KMS-11 (cell line): ENCODE results near the gene ACVR1.

ENCODE experiments used
- H2AFZ ChIP-seq: fragments of 200-600 bp; sonication (generic); 2 replicates; pipeline ENCODE4 v1.6.1; 2016; ENCODE audit warnings: antibody characterized with exemption, mixed run types, low read depth
- H3K27ac ChIP-seq: fragments of 200-600 bp; sonication (generic); 2 replicates; pipeline ENCODE4 v1.6.1; 2016; ENCODE audit warnings: mild to moderate bottlenecking, mixed run types
- H3K27me3 ChIP-seq: fragments of 200-600 bp; sonication (generic); 2 replicates; pipeline ENCODE4 v1.6.1; 2017; ENCODE audit warnings: mild to moderate bottlenecking, low read depth, mixed run types, moderate library complexity; ENCODE audit not compliant: insufficient read depth
- H3K36me3 ChIP-seq: fragments of 200-600 bp; sonication (generic); 2 replicates; pipeline ENCODE4 v1.6.1; 2017; ENCODE audit warnings: mild to moderate bottlenecking, mixed run types; ENCODE audit not compliant: insufficient read depth
- H3K4me1 ChIP-seq: fragments of 200-600 bp; sonication (generic); 2 replicates; pipeline ENCODE4 v1.6.1; 2016; ENCODE audit warnings: mild to moderate bottlenecking, low read depth, mixed run types; ENCODE audit not compliant: poor library complexity, severe bottlenecking
- H3K4me2 ChIP-seq: fragments of 200-600 bp; sonication (generic); 2 replicates; pipeline ENCODE4 v1.7.0; 2016; ENCODE audit warnings: mild to moderate bottlenecking, mixed run types
- H3K4me3 ChIP-seq: fragments of 200-600 bp; sonication (generic); IDR thresholded peaks from 2 replicates; pipeline ENCODE4 v1.6.1; 2017; ENCODE audit warnings: low read depth, low read length, mixed read lengths; ENCODE audit not compliant: insufficient read depth
- H3K79me2 ChIP-seq: fragments of 200-600 bp; sonication (generic); 2 replicates; pipeline ENCODE4 v1.6.1; 2016; ENCODE audit warnings: low read depth, mixed run types; ENCODE audit not compliant: insufficient read depth
- H3K9ac ChIP-seq: fragments of 200-600 bp; sonication (generic); 2 replicates; pipeline ENCODE4 v1.6.1; 2016; ENCODE audit warnings: mild to moderate bottlenecking, mixed run types
- H4K20me1 ChIP-seq: fragments of 200-600 bp; sonication (generic); 2 replicates; pipeline ENCODE4 v1.6.1; 2016; ENCODE audit warnings: mild to moderate bottlenecking, mixed run types; ENCODE audit not compliant: insufficient read depth
- CTCF ChIP-seq: fragments of 200-600 bp; sonication (generic); conservative IDR thresholded peaks from 2 replicates; pipeline ENCODE4 v1.6.1; 2017; ENCODE audit warnings: low read depth, mild to moderate bottlenecking, antibody characterized with exemption, low read length, moderate library complexity, mixed read lengths

The ACVR1 gene

GRCh38 chr2:157803476-157803875 lies 72.7 kb downstream of the ACVR1 start:
- Histone ChIP-seq H3K4me1 (no peaks in the 10 kb centered on the region), H2AFZ (no peak overlapping the region), H3K4me2 (no peak overlapping the region), H3K27me3 (no peaks in the 10 kb centered on the region), H3K9ac (no peak overlapping the region), H3K27ac (no peak overlapping the region), H3K36me3 (no peaks in the 10 kb centered on the region), H4K20me1 (no peaks in the 10 kb centered on the region), H3K4me3 (no peak overlapping the region), H3K79me2 (no peaks in the 10 kb centered on the region)
- no peak for TF ChIP-seq CTCF

- no peaks in the 10 kb centered on the region for H3K27me3 ChIP-seq
- no peaks in the 10 kb centered on the region for H3K79me2 ChIP-seq
- no peak overlapping the region for H3K9ac ChIP-seq
- no peaks in the 10 kb centered on the region for H3K36me3 ChIP-seq
- TF ChIP-seq CTCF: no peak
- no peak overlapping the region for H3K4me2 ChIP-seq
- no peaks in the 10 kb centered on the region for H4K20me1 ChIP-seq
- H2AFZ ChIP-seq: no peak overlapping the region
- no peak overlapping the region for H3K4me3 ChIP-seq
- no peaks in the 10 kb centered on the region for H3K4me1 ChIP-seq
- no peak overlapping the region for H3K27ac ChIP-seq
Measured at GRCh38 chr2:157800838-157801495, 75.2 kb downstream of the ACVR1 start.

- H3K27me3 ChIP-seq: no peaks in the 10 kb centered on the region
- H4K20me1 ChIP-seq: no peaks in the 10 kb centered on the region
- H3K36me3 ChIP-seq: no peaks in the 10 kb centered on the region
- H3K4me2 ChIP-seq: no peak overlapping the region
- no peak overlapping the region for H2AFZ ChIP-seq
- H3K9ac ChIP-seq: no peak overlapping the region
- H3K27ac ChIP-seq: no peak overlapping the region
- no peaks in the 10 kb centered on the region for H3K79me2 ChIP-seq
- 0 out of 2 replicates have a peak, but pooled peaks have one; percentile 15 for TF ChIP-seq CTCF
- no peaks in the 10 kb centered on the region for H3K4me1 ChIP-seq
- no peak overlapping the region for H3K4me3 ChIP-seq
Measured at GRCh38 chr2:157793053-157793612, 83.0 kb downstream of the ACVR1 start.

GRCh38 chr2:157792335-157793052 lies 83.6 kb downstream of the ACVR1 start:
- no peaks in the 10 kb centered on the region for H3K36me3 ChIP-seq
- H3K27ac ChIP-seq: no peak overlapping the region
- TF ChIP-seq CTCF: no peak

More at GRCh38 chr2:157792335-157793052, 83.6 kb downstream of the ACVR1 start:
- no peaks in the 10 kb centered on the region for H3K4me1 ChIP-seq
- no peak overlapping the region for H3K9ac ChIP-seq
- H3K4me2 ChIP-seq: no peak overlapping the region
- no peaks in the 10 kb centered on the region for H4K20me1 ChIP-seq
- no peak overlapping the region for H2AFZ ChIP-seq
- no peaks in the 10 kb centered on the region for H3K27me3 ChIP-seq
- no peaks in the 10 kb centered on the region for H3K79me2 ChIP-seq
- no peak overlapping the region for H3K4me3 ChIP-seq
